Measurements from ENCODE around the gene KLC1. TPM values are rescaled to one million over a fixed set of nuclear protein-coding genes. Genes with fewer than 3 reads are reported as not detected.

The KLC1 gene
- total and polyA plus RNA-seq, 4 donors, result 22.9 to 131 (median 46.0) TPM

DNA sequence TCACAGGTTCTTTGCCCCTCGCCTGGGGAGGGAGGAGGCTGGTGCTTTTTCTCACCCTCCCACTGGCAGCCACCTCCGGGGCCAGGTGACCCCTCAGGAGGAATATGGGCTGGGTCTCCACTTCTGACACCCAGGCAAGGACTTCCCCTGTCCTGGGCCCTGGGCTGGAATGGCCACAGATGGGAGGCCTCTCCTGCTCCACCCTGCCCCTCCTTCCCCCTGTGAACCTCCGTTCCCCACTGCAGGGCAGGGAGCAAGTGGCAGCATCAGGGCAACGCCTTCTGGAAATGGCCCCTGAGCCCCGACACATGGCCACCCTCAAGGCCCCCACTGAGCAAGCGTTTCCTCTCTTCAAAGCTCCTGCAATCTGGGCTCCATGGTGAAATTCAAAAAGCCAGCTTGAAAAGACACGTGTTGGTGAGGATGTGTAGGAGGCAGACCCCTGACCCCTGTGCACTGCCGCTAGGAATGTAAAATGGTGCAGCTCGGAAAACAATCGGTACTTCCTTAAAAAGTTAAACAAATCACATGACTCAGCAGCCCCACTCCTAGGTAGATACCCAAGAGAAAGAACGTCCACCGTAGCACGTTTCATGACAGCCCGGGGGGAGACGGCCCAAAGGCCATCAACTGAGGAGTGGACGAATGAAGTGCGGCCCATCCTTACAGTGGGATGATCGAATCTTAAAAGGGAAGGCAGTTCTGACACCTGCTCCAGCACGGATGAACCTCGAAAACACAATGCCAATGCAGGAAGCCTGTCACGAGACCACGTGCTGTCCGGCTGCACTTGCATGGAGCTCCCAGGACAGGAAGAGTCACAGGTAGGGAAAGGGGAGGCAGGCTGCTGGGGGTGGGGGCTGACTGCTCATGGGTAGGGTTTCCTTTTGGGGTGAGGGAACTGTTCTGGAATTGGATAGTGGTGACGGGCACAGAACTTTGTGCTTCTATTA lies 74.7 kb downstream of the KLC1 start:
- Histone ChIP-seq H3K27me3 (ENCODE audit: control insufficient read depth in 4 of 4, insufficient read depth in 4 of 4, low read length in 3 of 4) (no peaks in the 10 kb centered on the region), H3K4me1 (ENCODE audit: control insufficient read depth in 4 of 4, insufficient read depth in 4 of 4, low read length in 3 of 4) (peaks cover 2 to 37% (median 13%) of the 10 kb centered on the region in 4 donors), H3K4me3 (ENCODE audit: low read depth in 1 of 3, low read length in 3 of 3) (no peak overlapping the region), H3K36me3 (ENCODE audit: control insufficient read depth in 4 of 4, insufficient read depth in 3 of 4, low read depth in 1 of 4, low read length in 3 of 4) (peaks cover 0 to 12% (median 3%) of the 10 kb centered on the region in 4 donors), H3K27ac (ENCODE audit: low read depth in 1 of 2, low read length in 2 of 2) (no peak overlapping the region), H3K9ac (ENCODE audit: low read depth in 1 of 2, low read length in 2 of 2) (no peak overlapping the region), H3K9me3 (ENCODE audit: control insufficient read depth in 4 of 4, low read length in 3 of 4) (no peaks in the 10 kb centered on the region)
- TF ChIP-seq YY1 (IDR thresholded peaks at IDR 0.05), result no peak
- no peak for TF ChIP-seq HNF4A (conservative IDR thresholded peaks at IDR 0.05)
- TF ChIP-seq, protein P1, sequence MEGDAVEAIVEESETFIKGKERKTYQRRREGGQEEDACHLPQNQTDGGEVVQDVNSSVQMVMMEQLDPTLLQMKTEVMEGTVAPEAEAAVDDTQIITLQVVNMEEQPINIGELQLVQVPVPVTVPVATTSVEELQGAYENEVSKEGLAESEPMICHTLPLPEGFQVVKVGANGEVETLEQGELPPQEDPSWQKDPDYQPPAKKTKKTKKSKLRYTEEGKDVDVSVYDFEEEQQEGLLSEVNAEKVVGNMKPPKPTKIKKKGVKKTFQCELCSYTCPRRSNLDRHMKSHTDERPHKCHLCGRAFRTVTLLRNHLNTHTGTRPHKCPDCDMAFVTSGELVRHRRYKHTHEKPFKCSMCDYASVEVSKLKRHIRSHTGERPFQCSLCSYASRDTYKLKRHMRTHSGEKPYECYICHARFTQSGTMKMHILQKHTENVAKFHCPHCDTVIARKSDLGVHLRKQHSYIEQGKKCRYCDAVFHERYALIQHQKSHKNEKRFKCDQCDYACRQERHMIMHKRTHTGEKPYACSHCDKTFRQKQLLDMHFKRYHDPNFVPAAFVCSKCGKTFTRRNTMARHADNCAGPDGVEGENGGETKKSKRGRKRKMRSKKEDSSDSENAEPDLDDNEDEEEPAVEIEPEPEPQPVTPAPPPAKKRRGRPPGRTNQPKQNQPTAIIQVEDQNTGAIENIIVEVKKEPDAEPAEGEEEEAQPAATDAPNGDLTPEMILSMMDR (IDR thresholded peaks at IDR 0.05; ENCODE audit: low read depth, low read length, missing input control), result no peak
- no peak for TF ChIP-seq TAF1 (conservative IDR thresholded peaks at IDR 0.05)
- no peak for TF ChIP-seq RXRA (IDR thresholded peaks at IDR 0.05)
- no peak for TF ChIP-seq FOXA2 (IDR thresholded peaks at IDR 0.05)
- no peak for TF ChIP-seq HNF4G (IDR thresholded peaks at IDR 0.05)
- no peak for TF ChIP-seq REST (IDR thresholded peaks at IDR 0.05)
- TF ChIP-seq EGR1 (IDR thresholded peaks at IDR 0.05; ENCODE audit: low read depth in 2 of 2), result no peak
- no peak for TF ChIP-seq NR2F2 (IDR thresholded peaks at IDR 0.05)
- no peak for TF ChIP-seq ATF3 (IDR thresholded peaks at IDR 0.05)
- WGBS, result 85% methylated on average over 24 of the region's 24 CpGs
- DNase-seq (ENCODE audit: low spot score), result no peak

- no peak for DNase-seq (ENCODE audit: low spot score)
- H3K27me3 ChIP-seq (ENCODE audit: control insufficient read depth in 4 of 4, insufficient read depth in 4 of 4, low read length in 3 of 4), result no peaks in the 10 kb centered on the region
- WGBS, result 79% methylated on average over 13 of the region's 13 CpGs
- peaks cover 0 to 12% (median 0%) of the 10 kb centered on the region in 4 donors for H3K36me3 ChIP-seq (ENCODE audit: control insufficient read depth in 4 of 4, insufficient read depth in 3 of 4, low read depth in 1 of 4, low read length in 3 of 4)
- no peak overlapping the region for H3K9ac ChIP-seq (ENCODE audit: low read depth in 1 of 2, low read length in 2 of 2)
- H3K4me1 ChIP-seq (ENCODE audit: control insufficient read depth in 4 of 4, insufficient read depth in 4 of 4, low read length in 3 of 4), result peaks cover 2 to 31% (median 12%) of the 10 kb centered on the region in 4 donors
- no peaks in the 10 kb centered on the region for H3K9me3 ChIP-seq (ENCODE audit: control insufficient read depth in 4 of 4, low read length in 3 of 4)
- no peak overlapping the region for H3K4me3 ChIP-seq (ENCODE audit: low read depth in 1 of 3, low read length in 3 of 3)
- peak overlapping the region; percentile 27 to 53 for H3K27ac ChIP-seq (ENCODE audit: low read depth in 1 of 2, low read length in 2 of 2)
- TF ChIP-seq MAX (IDR thresholded peaks at IDR 0.05) (no peak), HNF4A (conservative IDR thresholded peaks at IDR 0.05) (no peak), NR2F2 (IDR thresholded peaks at IDR 0.05) (no peak), FOXA1 (IDR thresholded peaks at IDR 0.05) (no peak), TAF1 (conservative IDR thresholded peaks at IDR 0.05) (no peak), ATF3 (IDR thresholded peaks at IDR 0.05) (no peak), RXRA (IDR thresholded peaks at IDR 0.05) (no peak), YY1 (IDR thresholded peaks at IDR 0.05) (no peak), SP1 (IDR thresholded peaks at IDR 0.05) (no peak), HNF4G (IDR thresholded peaks at IDR 0.05) (no peak), EGR1 (IDR thresholded peaks at IDR 0.05; ENCODE audit: low read depth in 2 of 2) (no peak), FOXA2 (IDR thresholded peaks at IDR 0.05) (no peak), GABPA (IDR thresholded peaks at IDR 0.05 in 1 of 2, conservative IDR thresholded peaks at IDR 0.05 in 1 of 2) (no peak)
- TF ChIP-seq, protein P1 (IDR thresholded peaks at IDR 0.05; ENCODE audit: low read depth, low read length, missing input control), result no peak
- TF ChIP-seq, protein P2, sequence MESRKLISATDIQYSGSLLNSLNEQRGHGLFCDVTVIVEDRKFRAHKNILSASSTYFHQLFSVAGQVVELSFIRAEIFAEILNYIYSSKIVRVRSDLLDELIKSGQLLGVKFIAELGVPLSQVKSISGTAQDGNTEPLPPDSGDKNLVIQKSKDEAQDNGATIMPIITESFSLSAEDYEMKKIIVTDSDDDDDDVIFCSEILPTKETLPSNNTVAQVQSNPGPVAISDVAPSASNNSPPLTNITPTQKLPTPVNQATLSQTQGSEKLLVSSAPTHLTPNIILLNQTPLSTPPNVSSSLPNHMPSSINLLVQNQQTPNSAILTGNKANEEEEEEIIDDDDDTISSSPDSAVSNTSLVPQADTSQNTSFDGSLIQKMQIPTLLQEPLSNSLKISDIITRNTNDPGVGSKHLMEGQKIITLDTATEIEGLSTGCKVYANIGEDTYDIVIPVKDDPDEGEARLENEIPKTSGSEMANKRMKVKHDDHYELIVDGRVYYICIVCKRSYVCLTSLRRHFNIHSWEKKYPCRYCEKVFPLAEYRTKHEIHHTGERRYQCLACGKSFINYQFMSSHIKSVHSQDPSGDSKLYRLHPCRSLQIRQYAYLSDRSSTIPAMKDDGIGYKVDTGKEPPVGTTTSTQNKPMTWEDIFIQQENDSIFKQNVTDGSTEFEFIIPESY (IDR thresholded peaks at IDR 0.05), result no peak
Measured at GRCh38 chr14:103704708-103705107, 75.7 kb downstream of the KLC1 start.

All from liver (tissue), 9 donors.